Activated T-cell treated with anti-CD3 and anti-CD28 coated beads, Interleukin-2, amount 50 U/mL, for 48 hours (primary cell): ENCODE results near the gene HAVCR1.

Experiments used
- DNase-seq, 2 experiments: peaks; one replicate each; pipeline ENCODE4 v3.0.0-alpha.2; 2020

HAVCR1 gene

DNA sequence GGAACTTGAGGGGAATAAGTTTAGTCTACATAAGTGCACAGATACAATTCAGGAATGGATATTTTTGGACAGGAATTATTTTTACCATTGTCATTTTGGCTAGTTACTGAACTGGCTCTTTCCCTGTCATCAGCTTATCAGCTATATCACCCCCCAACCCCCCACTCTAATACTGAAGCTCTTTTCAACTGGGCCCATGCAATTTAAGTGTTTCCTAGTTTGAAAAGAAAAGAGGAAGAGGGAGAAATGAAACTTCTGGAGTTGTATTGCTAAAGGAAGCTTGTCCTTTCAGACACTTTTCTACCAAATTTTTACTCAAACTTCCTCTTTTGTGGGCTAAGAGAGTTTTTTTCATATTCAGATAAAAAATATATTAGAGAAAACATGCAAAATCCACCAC lies 77.4 kb downstream of the HAVCR1 start:
- DNase-seq, result no peak
